Calu3 (cell line): ENCODE results near the gene DHX57. TPM values are rescaled to one million over a fixed set of nuclear protein-coding genes. Genes with fewer than 3 reads are reported as not detected.

Experiments
- BruUV-seq: library from RNA; stranded (reverse); fragments of 400-500 nt; replicated peaks from 2 replicates; lab custom pipeline; 2021; lab: Mats Ljungman, UMichigan
- CTCF ChIA-PET: fragments of 300-600 bp; sonication (Branson Sonifier 250); formaldehyde crosslinking; loops from one replicate; lab custom pipeline; 2022; ENCODE audit warnings: antibody characterized with exemption; lab: Charles Lee
- DNase-seq: peaks from one replicate; pipeline ENCODE4 v3.0.0; 2022
- H3K27ac Mint-ChIP-seq: one replicate; pipeline ENCODE4 v1.8.0; 2022; ENCODE audit warnings: mixed read lengths; ENCODE audit not compliant: unreplicated experiment
- H3K27me3 Mint-ChIP-seq: one replicate; pipeline ENCODE4 v1.8.0; 2022; ENCODE audit warnings: mixed read lengths; ENCODE audit not compliant: unreplicated experiment
- H3K36me3 Mint-ChIP-seq: one replicate; pipeline ENCODE4 v1.8.0; 2022; ENCODE audit warnings: mild to moderate bottlenecking, moderate library complexity, mixed read lengths; ENCODE audit not compliant: insufficient read depth, unreplicated experiment
- H3K4me1 Mint-ChIP-seq: one replicate; pipeline ENCODE4 v1.8.0; 2022; ENCODE audit warnings: mild to moderate bottlenecking, low read depth, mixed read lengths; ENCODE audit not compliant: unreplicated experiment
- H3K4me3 Mint-ChIP-seq: one replicate; pipeline ENCODE4 v1.8.0; 2022; ENCODE audit warnings: mild to moderate bottlenecking, low read depth, moderate library complexity, mixed read lengths; ENCODE audit not compliant: unreplicated experiment
- H3K9me3 Mint-ChIP-seq: one replicate; pipeline ENCODE4 v1.8.0; 2022; ENCODE audit warnings: low read depth, mixed read lengths; ENCODE audit not compliant: unreplicated experiment
- CTCF ChIP-seq: fragments of 200-600 bp; IDR thresholded peaks from one replicate; pipeline ENCODE4 v1.8.0; 2022; ENCODE audit warnings: antibody characterized with exemption; ENCODE audit not compliant: unreplicated experiment
- intact Hi-C: fragments of 100-400 bp; cut with micrococcal nuclease; formaldehyde crosslinking; loops from one replicate; pipeline ENCODE4 v1.10.0; 2022; ENCODE audit not compliant: unreplicated experiment
- total RNA-seq: library from RNA; stranded (reverse); gene quantifications from 2 replicates; pipeline ENCODE4 v1.2.3, GENCODE V29; 2022

DHX57 gene
- total RNA-seq, 1 experiment from 2014 or later, result 20.3 TPM

GRCh38 chr2:38835990-38836389 is 39.7 kb downstream of the DHX57 start:
- H3K4me3 Mint-ChIP-seq, result no peak overlapping the region
- peaks cover 10% of the 10 kb centered on the region for H3K36me3 Mint-ChIP-seq
- H3K27ac Mint-ChIP-seq, result no peak overlapping the region
- TF ChIP-seq CTCF, result no peak
- no TSS peak for BruUV-seq
- intact Hi-C loops, result no loop called here
- CTCF ChIA-PET, result no interaction called here
- H3K27me3 Mint-ChIP-seq, result no peaks in the 10 kb centered on the region
- H3K9me3 Mint-ChIP-seq, result no peaks in the 10 kb centered on the region
- DNase-seq, result no peak
- no peaks in the 10 kb centered on the region for H3K4me1 Mint-ChIP-seq

- intact Hi-C loops, result no loop called here
- H3K9me3 Mint-ChIP-seq, result no peaks in the 10 kb centered on the region
- no peak overlapping the region for H3K27ac Mint-ChIP-seq
- H3K4me3 Mint-ChIP-seq, result no peak overlapping the region
- peaks cover 5% of the 10 kb centered on the region for H3K36me3 Mint-ChIP-seq
- peak; percentile 3 for DNase-seq
- no peak for TF ChIP-seq CTCF
- H3K4me1 Mint-ChIP-seq, result no peaks in the 10 kb centered on the region
- BruUV-seq, result no TSS peak
- CTCF ChIA-PET, result no interaction called here
- H3K27me3 Mint-ChIP-seq, result no peaks in the 10 kb centered on the region
Measured at GRCh38 chr2:38835015-38835601, 40.6 kb downstream of the DHX57 start.

GRCh38 chr2:38830526-38831159 is 45.1 kb downstream of the DHX57 start:
- BruUV-seq, result no TSS peak
- no peak overlapping the region for H3K27ac Mint-ChIP-seq
- CTCF ChIA-PET, result no interaction called here
- DNase-seq, result no peak
- H3K4me1 Mint-ChIP-seq, result peaks cover 9% of the 10 kb centered on the region
- H3K4me3 Mint-ChIP-seq, result no peak overlapping the region
- no peaks in the 10 kb centered on the region for H3K9me3 Mint-ChIP-seq
- intact Hi-C loops, result no loop called here
- peaks cover 5% of the 10 kb centered on the region for H3K36me3 Mint-ChIP-seq
- H3K27me3 Mint-ChIP-seq, result no peaks in the 10 kb centered on the region
- no peak for TF ChIP-seq CTCF

GRCh38 chr2:38829971-38830370 is 45.8 kb downstream of the DHX57 start:
- BruUV-seq, result no TSS peak
- no peak overlapping the region for H3K4me3 Mint-ChIP-seq
- CTCF ChIA-PET, result no interaction called here
- no peak for TF ChIP-seq CTCF
- no peaks in the 10 kb centered on the region for H3K9me3 Mint-ChIP-seq
- intact Hi-C loops, result no loop called here
- no peaks in the 10 kb centered on the region for H3K27me3 Mint-ChIP-seq
- H3K36me3 Mint-ChIP-seq, result peaks cover 5% of the 10 kb centered on the region
- DNase-seq, result no peak
- H3K4me1 Mint-ChIP-seq, result peaks cover 9% of the 10 kb centered on the region
- no peak overlapping the region for H3K27ac Mint-ChIP-seq
